A673 (cell line): ENCODE data around the gene TMEM238.

ENCODE experiments used
- CTCF ChIP-seq: fragments of 300-800, 200-600 bp; sonication (generic); conservative IDR thresholded peaks from 2 replicates; pipeline ENCODE4 v1.5.1; 2017; ENCODE audit warnings: low read depth, mild to moderate bottlenecking, antibody characterized with exemption, low read length, moderate library complexity, mixed read lengths
- EZH2 ChIP-seq: fragments of 200-600 bp; sonication (generic); IDR thresholded peaks from 2 replicates; pipeline ENCODE4 v1.6.1; 2017; ENCODE audit warnings: borderline replicate concordance, low read depth, mild to moderate bottlenecking, mixed read lengths, antibody characterized with exemption, low read length; ENCODE audit not compliant: poor library complexity, severe bottlenecking

DNA sequence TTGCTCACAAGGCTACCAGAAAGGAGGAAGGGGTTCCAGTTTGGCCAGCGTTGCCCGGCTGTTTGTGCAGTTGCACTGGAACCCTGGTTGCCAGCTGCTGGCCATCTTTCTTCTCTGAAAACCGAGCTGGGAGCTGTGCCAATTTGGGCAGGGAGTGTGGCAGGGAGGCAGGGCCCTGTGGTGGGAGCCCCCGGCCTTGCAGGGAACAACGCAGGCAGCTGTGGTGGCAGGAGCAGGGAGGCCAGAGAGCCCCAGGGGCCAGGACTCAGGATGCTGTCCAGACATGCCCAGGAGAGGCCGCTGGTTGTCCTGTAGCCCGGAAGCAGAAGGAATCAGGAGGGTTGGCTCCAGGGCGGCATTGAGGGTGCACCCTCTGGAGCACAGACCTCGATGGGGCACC is 39.6 kb downstream of the TMEM238 start:
- TF ChIP-seq CTCF (no peak), EZH2 (no peak)
